Liver (tissue), 9 donors: ENCODE data around the gene MAP3K3. TPM values are rescaled to one million over a fixed set of nuclear protein-coding genes. Genes with fewer than 3 reads are reported as not detected.
A peak's percentile ranks its signal among the peaks of the same experiment; 100 is the strongest.

ENCODE experiments used
- DNase-seq: peaks from one replicate; pipeline ENCODE4 v3.0.0-alpha.2; 2017; ENCODE audit warnings: low spot score
- H3K27ac ChIP-seq, 2 donors: one replicate each; pipeline ENCODE4 v1.7.0; 2013; ENCODE audit warnings: inconsistent platforms in 2 of 2, low read length in 2 of 2, control low read depth in 1 of 2, low read depth in 1 of 2, mild to moderate bottlenecking in 1 of 2
- H3K27me3 ChIP-seq, 4 donors: one replicate each; pipeline versions ENCODE4 v1.6.1 to v1.7.0; 2013; ENCODE audit warnings: low read length in 3 of 4, inconsistent platforms in 1 of 4, mild to moderate bottlenecking in 1 of 4, moderate library complexity in 1 of 4; ENCODE audit not compliant: control insufficient read depth in 4 of 4, insufficient read depth in 4 of 4
- H3K36me3 ChIP-seq, 4 donors: one replicate each; pipeline versions ENCODE4 v1.6.1 to v1.7.0; 2013; ENCODE audit warnings: low read length in 3 of 4, mild to moderate bottlenecking in 3 of 4, low read depth in 1 of 4, moderate library complexity in 1 of 4; ENCODE audit not compliant: control insufficient read depth in 4 of 4, insufficient read depth in 3 of 4
- H3K4me1 ChIP-seq, 4 donors: one replicate each; pipeline versions ENCODE4 v1.6.1 to v1.7.0; 2013; ENCODE audit warnings: low read length in 3 of 4, mild to moderate bottlenecking in 3 of 4, moderate library complexity in 1 of 4; ENCODE audit not compliant: control insufficient read depth in 4 of 4, insufficient read depth in 4 of 4
- H3K4me3 ChIP-seq, 3 donors: one replicate each; pipeline versions ENCODE4 v1.6.1 to v1.7.0; 2013; ENCODE audit warnings: low read length in 3 of 3, control low read depth in 1 of 3, low read depth in 1 of 3, mild to moderate bottlenecking in 1 of 3
- H3K9ac ChIP-seq, 2 donors: one replicate each; pipeline ENCODE4 v1.7.0; 2013; ENCODE audit warnings: low read length in 2 of 2, mild to moderate bottlenecking in 2 of 2, moderate library complexity in 2 of 2, control low read depth in 1 of 2, low read depth in 1 of 2
- H3K9me3 ChIP-seq, 4 donors: one replicate each; pipeline versions ENCODE4 v1.6.1 to v1.7.0; 2013; ENCODE audit warnings: low read length in 3 of 4; ENCODE audit not compliant: control insufficient read depth in 4 of 4
- ATF3 ChIP-seq: IDR thresholded peaks from 2 replicates; pipeline ENCODE4 v1.6.1; 2016; ENCODE audit warnings: antibody characterized with exemption
- CTCF ChIP-seq: fragments of 150-350 bp; IDR thresholded peaks from 2 replicates; pipeline ENCODE4 v1.5.1; 2017; ENCODE audit warnings: improper control_type of control experiment, low read depth, low read length; ENCODE audit not compliant: missing input control
- EGR1 ChIP-seq, 2 donors: IDR thresholded peaks; 2 replicates each; pipeline ENCODE4 v1.6.1; 2016 to 2018; ENCODE audit warnings: antibody characterized with exemption in 2 of 2, low read depth in 2 of 2
- FOXA1 ChIP-seq: IDR thresholded peaks from 2 replicates; pipeline ENCODE4 v1.6.1; 2016; ENCODE audit warnings: antibody characterized with exemption
- FOXA2 ChIP-seq: IDR thresholded peaks from 2 replicates; pipeline ENCODE4 v1.6.1; 2016; ENCODE audit warnings: antibody characterized with exemption
- GABPA ChIP-seq, 2 donors: IDR thresholded peaks in 1 of 2; conservative IDR thresholded peaks in 1 of 2; 2 replicates each; pipeline ENCODE4 v1.6.1; 2016; ENCODE audit warnings: antibody characterized with exemption in 2 of 2, mild to moderate bottlenecking in 1 of 2, moderate library complexity in 1 of 2
- HNF4A ChIP-seq, 2 donors: conservative IDR thresholded peaks; 2 replicates each; pipeline ENCODE4 v1.6.1; 2016; ENCODE audit warnings: antibody characterized with exemption in 2 of 2, mild to moderate bottlenecking in 2 of 2
- HNF4G ChIP-seq: IDR thresholded peaks from 2 replicates; pipeline ENCODE4 v1.6.1; 2016; ENCODE audit warnings: antibody characterized with exemption
- JUND ChIP-seq, 2 donors: IDR thresholded peaks; 2 replicates each; pipeline ENCODE4 v1.6.1; 2016; ENCODE audit warnings: antibody characterized with exemption in 2 of 2
- MAX ChIP-seq: IDR thresholded peaks from 2 replicates; pipeline ENCODE4 v1.6.1; 2016; ENCODE audit warnings: antibody characterized with exemption
- NR2F2 ChIP-seq: IDR thresholded peaks from 2 replicates; pipeline ENCODE4 v1.6.1; 2016; ENCODE audit warnings: antibody characterized with exemption
- RAD21 ChIP-seq, 2 donors: IDR thresholded peaks; 2 replicates each; pipeline ENCODE4 v1.6.1; 2016; ENCODE audit warnings: antibody characterized with exemption in 2 of 2, mild to moderate bottlenecking in 2 of 2
- REST ChIP-seq: IDR thresholded peaks from 2 replicates; pipeline ENCODE4 v1.6.1; 2016; ENCODE audit warnings: antibody characterized with exemption, mild to moderate bottlenecking
- RXRA ChIP-seq, 2 donors: IDR thresholded peaks; 2 replicates each; pipeline ENCODE4 v1.6.1; 2017 to 2018; ENCODE audit warnings: antibody characterized with exemption in 2 of 2, mild to moderate bottlenecking in 1 of 2
- SP1 ChIP-seq: IDR thresholded peaks from 2 replicates; pipeline ENCODE4 v1.6.1; 2018; ENCODE audit warnings: antibody characterized with exemption, mild to moderate bottlenecking
- TAF1 ChIP-seq: conservative IDR thresholded peaks from 2 replicates; pipeline ENCODE4 v1.6.1; 2016; ENCODE audit warnings: antibody characterized with exemption, mild to moderate bottlenecking
- YY1 ChIP-seq: IDR thresholded peaks from 2 replicates; pipeline ENCODE4 v1.6.1; 2016; ENCODE audit warnings: antibody characterized with exemption, mild to moderate bottlenecking
- ZBTB33 ChIP-seq: IDR thresholded peaks from 2 replicates; pipeline ENCODE4 v1.6.1; 2016; ENCODE audit warnings: antibody characterized with exemption
- WGBS: extraction: QIAGEN DNeasy Blood & Tissue Kit; methylation state at CpG from one replicate; pipeline ENCODE4 v1.1.7; 2013; 5-methylcytosine and 5-hydroxymethylcytosine counted together
- polyA plus RNA-seq, 2 donors: library from polyadenylated mRNA; stranded (reverse) in 1 of 2; unstranded in 1 of 2; fragments of 200-250 nt in 1 of 2; fragments of >200 nt in 1 of 2; fragmentation: Nextera tagmentation in 1 of 2; extraction: Ambion mirVana in 1 of 2; gene quantifications; one replicate each; pipeline versions ENCODE4 v1.2.1 to v1.2.3, GENCODE V29; 2013 to 2015
- total RNA-seq, 2 donors: library from RNA; depleted of rRNA; stranded (reverse); fragments of >200 nt; gene quantifications; one replicate each; pipeline ENCODE4 v1.2.3, GENCODE V29; 2014
- donor health status: healthy.
- donor health status: healthy.
- donor health status: healthy.
- donor health status: healthy.
- donor health status: healthy.

Gene MAP3K3
- total and polyA plus RNA-seq, 4 donors: 3.9 to 28.7 (median 11.0) TPM

GRCh38 chr17:63700528-63701455 is 78.6 kb downstream of the MAP3K3 start:
- peaks cover 14 to 34% (median 21%) of the 10 kb centered on the region in 4 donors for H3K4me1 ChIP-seq
- 24% methylated on average over 88 of the region's 88 CpGs for WGBS

GRCh38 chr17:63701456-63701820 is 79.2 kb downstream of the MAP3K3 start:
- no peak for DNase-seq
- TF ChIP-seq TAF1: no peak
- no peak for TF ChIP-seq REST
- TF ChIP-seq ZBTB33: no peak
- no peak for TF ChIP-seq EGR1 (IDR thresholded peaks at IDR 0.05; ENCODE audit: low read depth in 2 of 2)
- no peak for TF ChIP-seq GABPA (IDR thresholded peaks at IDR 0.05 in 1 of 2, conservative IDR thresholded peaks at IDR 0.05 in 1 of 2)
- no peak for TF ChIP-seq JUND (IDR thresholded peaks at IDR 0.05)
- TF ChIP-seq FOXA2: no peak
- TF ChIP-seq HNF4G: no peak
- no peak for TF ChIP-seq MAX
- TF ChIP-seq NR2F2: no peak
- TF ChIP-seq SP1: no peak
- TF ChIP-seq RXRA (IDR thresholded peaks at IDR 0.05): no peak
- TF ChIP-seq HNF4A (conservative IDR thresholded peaks at IDR 0.05): no peak
- TF ChIP-seq CTCF: no peak
- TF ChIP-seq FOXA1: no peak
- TF ChIP-seq RAD21 (IDR thresholded peaks at IDR 0.05): no peak
- TF ChIP-seq ATF3: no peak

More at GRCh38 chr17:63700528-63701455, 78.6 kb downstream of the MAP3K3 start:
- Histone ChIP-seq H3K9ac (peak overlapping the region in 1 of 2 donors; percentile 18), H3K27ac (peak overlapping the region; percentile 71 to 77), H3K27me3 (no peaks in the 10 kb centered on the region), H3K9me3 (no peaks in the 10 kb centered on the region), H3K4me3 (peak overlapping the region in 1 of 3 donors; percentile 66), H3K36me3 (peaks cover 0 to 15% (median 5%) of the 10 kb centered on the region in 4 donors)
- TF ChIP-seq EGR1 (IDR thresholded peaks at IDR 0.05; ENCODE audit: low read depth in 2 of 2): no peak
- no peak for TF ChIP-seq ZBTB33
- no peak for TF ChIP-seq GABPA (IDR thresholded peaks at IDR 0.05 in 1 of 2, conservative IDR thresholded peaks at IDR 0.05 in 1 of 2)
- TF ChIP-seq YY1: no peak
- no peak for TF ChIP-seq RXRA (IDR thresholded peaks at IDR 0.05)
- TF ChIP-seq JUND (IDR thresholded peaks at IDR 0.05): no peak
- TF ChIP-seq FOXA2: no peak
- TF ChIP-seq FOXA1: no peak
- no peak for DNase-seq

More at GRCh38 chr17:63701456-63701820, 79.2 kb downstream of the MAP3K3 start:
- Histone ChIP-seq H3K27me3 (no peaks in the 10 kb centered on the region), H3K4me3 (peak overlapping the region in 1 of 3 donors; percentile 66), H3K4me1 (peaks cover 14 to 32% (median 21%) of the 10 kb centered on the region in 4 donors), H3K27ac (peak overlapping the region; percentile 71 to 77), H3K9ac (peak overlapping the region in 1 of 2 donors; percentile 18), H3K9me3 (no peaks in the 10 kb centered on the region), H3K36me3 (peaks cover 0 to 21% (median 3%) of the 10 kb centered on the region in 4 donors)
- 80% methylated on average over 10 of the region's 10 CpGs for WGBS
